Hindlimb muscle (tissue), 1 donor: ENCODE data around the gene FBXW11. TPM values are rescaled to one million over a fixed set of nuclear protein-coding genes. Genes with fewer than 3 reads are reported as not detected.

Experiments used
- DNase-seq: peaks from one replicate; pipeline ENCODE4 v3.0.0-alpha.2; 2013
- polyA plus RNA-seq: library from polyadenylated mRNA; unstranded; fragments of 120-200 nt; gene quantifications from one replicate; pipeline ENCODE4 v1.2.1, GENCODE V29; 2013; ENCODE audit not compliant: insufficient read length

Gene FBXW11
- polyA plus RNA-seq, 1 donor: 34.5 TPM

GRCh38 chr5:172015346-172015745, 8.9 kb upstream of the FBXW11 start:
- no peak for DNase-seq

DNA sequence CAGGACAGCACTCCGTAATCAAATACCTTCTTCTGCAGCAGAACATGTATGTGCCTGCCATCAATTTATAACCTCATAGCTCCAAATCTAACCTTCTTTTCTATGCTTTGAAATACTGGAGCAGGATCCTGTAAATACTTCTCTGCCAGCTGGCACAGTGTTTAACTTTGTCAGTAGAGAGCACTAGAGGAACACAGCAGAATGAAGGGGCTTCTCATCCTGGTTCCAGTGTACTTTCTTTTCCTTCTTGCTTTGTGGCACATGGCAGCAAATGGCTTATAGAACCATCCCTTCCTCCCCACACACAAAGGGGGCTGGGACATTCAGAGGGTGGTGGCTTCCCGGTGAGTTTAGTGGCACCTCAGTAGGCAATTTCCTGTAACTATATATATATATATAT, 3.8 kb upstream of the FBXW11 start:
- DNase-seq: peak; percentile 17

- no peak for DNase-seq
These were observed 3.3 kb upstream of the FBXW11 start for GRCh38 chr5:172009536-172010270.

- no peak for DNase-seq
These were observed 2.3 kb upstream of the FBXW11 start for GRCh38 chr5:172008689-172009141.

DNA sequence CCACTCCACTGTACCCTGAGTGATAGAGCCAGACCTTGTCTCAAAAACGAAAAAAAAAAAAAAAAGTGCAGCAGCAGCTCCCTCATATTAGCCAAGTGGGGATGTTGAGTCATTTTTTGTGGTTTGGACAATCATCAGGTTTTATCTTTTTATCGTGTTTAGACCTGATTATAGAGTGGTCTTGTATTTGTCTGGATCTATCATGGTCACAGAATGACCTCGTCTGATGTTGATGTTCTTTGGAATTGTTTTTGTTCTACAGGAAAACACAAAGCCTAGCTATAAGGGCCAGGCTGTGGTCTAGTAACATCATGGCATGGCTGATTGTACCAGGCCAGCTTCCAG, 1.6 kb upstream of the FBXW11 start:
- no peak for DNase-seq

- DNase-seq: no peak
These were observed 1.0 kb upstream of the FBXW11 start for GRCh38 chr5:172007175-172008110.

GRCh38 chr5:172005708-172006320, 624 bp downstream of the FBXW11 start:
- no peak for DNase-seq

DNA sequence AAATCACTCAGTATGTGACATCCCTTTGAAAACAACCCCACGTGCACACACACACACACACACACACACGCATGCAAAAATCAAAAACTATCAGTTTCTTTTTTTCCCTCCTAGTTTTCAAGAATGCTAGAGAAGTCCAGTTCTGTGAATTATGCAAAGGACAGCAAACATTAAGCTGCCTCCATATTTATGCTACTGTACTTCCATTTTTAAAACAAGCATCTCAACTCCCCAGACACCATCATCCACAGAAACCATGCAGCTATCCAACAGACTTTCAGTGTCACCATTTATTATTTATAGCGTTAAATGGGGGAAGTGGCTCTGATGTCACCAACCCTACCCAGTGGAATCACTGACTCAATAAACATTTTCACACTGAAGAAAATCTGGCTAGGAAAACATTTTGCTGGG, 1.6 kb downstream of the FBXW11 start:
- peak; percentile 15 for DNase-seq

DNA sequence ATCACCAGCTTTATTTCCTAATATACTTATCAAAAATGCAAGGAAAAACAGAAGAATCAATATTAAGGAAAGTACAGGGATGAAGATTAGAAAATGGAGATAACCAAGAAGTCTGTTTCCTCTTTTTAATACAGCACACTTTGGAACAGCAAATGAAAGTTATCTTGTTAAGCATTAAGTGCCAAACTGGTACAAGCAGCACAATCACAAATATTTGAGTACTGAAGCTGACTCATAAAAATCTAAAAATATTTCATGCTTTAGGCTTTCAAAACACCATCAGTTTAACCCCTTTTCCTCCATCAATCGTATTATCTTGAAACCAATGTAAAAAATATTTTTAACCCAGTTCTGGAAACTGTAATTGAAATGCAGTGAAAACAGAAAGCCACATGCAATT, 2.7 kb downstream of the FBXW11 start:
- DNase-seq: no peak

DNA sequence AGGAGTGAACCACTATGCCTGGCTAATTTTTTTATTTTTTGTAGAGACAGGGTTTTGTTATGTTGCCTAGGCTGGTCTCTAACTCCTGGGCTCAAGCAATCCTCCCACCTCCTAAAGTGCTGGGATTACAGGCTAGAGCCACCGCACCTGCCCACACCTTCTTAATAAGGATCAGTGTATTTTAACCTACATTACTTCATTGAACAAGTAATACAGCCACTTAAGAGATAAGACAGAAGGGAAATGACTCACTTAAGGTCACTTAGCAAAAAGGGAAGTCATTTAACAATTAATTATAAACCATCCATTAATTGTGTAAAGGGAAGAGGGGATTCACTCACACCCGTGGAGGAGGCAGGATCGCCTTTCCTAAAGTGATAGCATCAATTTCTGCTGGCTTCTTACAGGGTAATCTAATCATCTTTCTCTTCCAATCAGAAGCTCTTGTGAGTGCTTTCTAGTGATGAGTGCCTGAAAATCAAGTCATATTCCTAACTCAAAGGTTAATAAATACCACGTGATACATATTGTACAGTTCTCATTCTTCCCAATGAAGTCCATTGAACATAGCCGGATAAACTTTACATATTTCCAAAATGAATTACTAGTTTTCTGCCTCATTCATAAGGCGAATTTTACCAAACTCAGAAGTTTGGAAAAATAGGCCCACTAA, 3.5 kb downstream of the FBXW11 start:
- DNase-seq: no peak

- no peak for DNase-seq
These were observed 4.1 kb downstream of the FBXW11 start for GRCh38 chr5:172002310-172002709.

DNA sequence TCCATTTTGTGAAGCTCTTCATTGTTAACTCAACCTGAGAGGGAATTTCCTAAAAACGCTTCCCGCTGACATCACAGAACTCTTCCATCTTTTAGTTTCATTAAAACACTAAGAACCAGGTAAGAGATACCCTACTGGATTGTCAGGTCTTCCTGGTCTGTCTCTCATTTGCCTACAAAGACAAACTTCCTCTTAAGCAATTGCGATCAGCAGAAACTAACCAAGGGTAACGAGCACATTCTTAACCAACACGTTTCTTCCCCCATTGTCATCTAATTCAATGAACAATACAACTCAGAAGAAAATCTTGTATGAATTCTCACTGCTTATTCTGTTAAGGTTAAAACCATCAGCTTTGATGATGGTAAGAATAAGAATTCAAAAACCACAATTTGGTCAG, 6.6 kb downstream of the FBXW11 start:
- no peak for DNase-seq

GRCh38 chr5:171999100-171999499, 7.3 kb downstream of the FBXW11 start:
- DNase-seq: no peak

DNA sequence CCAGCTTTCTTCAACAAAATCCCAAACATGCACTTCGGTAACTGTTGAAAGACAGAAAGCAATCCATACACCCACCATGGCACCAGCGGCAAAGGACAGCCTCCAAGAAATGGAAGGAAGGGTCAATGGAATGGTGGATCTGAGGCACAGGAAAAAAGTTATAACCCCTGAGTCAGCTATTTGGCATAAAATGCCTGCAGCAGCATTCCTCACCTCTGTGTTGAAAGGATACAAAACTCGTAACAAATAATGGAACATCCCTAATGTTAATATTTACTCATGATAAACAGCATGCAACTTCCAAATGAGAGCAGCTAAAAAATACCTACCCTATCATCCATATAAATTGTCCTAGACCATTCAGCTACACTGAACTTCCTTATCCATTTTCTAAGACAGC, 9.4 kb downstream of the FBXW11 start:
- no peak for DNase-seq

GRCh38 chr5:171992813-171993212, 13.6 kb downstream of the FBXW11 start:
- no peak for DNase-seq

DNA sequence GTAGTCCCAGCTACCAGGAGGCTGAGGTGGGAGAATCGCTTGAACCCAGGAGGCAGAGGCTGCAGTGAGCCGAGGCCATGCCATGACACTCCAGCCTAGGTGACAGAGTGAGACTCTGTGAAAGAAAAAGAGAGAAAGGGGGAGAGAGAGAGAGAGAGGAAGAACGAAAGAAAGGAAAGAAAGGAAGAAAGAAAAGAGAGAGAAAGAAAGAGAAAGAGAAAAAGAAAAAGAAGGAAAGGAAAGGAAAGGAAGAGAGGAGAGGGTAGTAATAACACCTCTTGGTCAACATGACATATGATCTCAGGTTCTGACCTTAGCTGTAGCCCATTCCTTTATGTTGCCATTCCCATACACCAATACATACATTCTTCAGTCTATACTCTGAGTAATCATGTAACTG, 14.1 kb downstream of the FBXW11 start:
- DNase-seq: no peak

GRCh38 chr5:171990713-171991015, 15.8 kb downstream of the FBXW11 start:
- no peak for DNase-seq

DNA sequence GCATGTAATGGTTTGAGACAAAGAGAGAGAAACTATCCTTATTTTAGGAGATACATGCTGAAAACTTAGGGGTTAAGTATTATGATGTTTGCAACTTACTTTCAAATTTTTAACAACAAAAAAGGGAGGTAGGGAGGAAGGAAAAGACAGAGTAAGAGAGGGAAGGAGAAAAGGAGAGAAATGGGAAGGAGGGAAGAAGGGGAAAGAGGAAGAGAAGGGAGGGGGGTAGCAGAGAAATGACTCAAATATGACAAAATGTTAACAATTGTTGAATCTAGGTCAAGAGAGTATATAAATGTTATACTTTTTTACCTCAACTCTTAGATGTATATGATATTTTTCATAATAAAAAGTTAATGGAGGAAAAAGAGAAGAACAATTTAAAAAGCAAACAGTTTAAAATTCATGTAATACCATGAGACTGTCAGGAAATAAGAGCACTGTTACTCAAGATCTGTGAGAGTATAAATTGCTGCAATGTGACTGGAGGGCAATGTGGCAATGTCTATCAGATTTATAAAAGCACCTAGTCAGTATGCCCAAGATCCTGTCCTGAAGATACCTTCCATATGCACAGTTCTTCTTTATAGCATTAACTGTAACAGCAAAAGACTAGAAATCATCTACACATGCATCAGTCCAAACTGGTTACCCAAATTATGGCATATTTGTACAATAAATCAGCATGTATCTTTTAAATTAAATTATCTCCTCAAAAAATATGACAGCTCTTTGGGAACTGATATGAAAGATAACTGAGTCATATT, 16.3 kb downstream of the FBXW11 start:
- no peak for DNase-seq

DNA sequence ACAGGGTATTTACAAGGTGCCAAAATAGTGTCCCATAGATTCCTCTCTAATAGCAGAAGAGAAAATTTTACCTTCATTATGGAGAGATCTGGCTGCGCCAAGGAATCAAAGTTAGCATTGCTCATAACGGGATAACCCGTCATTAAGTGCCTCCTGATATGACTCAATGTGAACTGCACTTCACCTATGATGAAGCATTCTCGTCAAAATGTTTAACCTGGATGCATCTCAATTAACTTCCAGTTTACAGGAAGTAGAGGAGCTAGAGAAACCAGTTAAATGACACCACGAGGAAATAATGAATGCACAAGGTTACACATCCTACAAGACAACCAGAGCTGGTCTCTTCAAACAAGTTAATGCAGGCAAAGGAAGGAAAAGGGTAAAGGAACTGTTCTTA, 17.2 kb downstream of the FBXW11 start:
- no peak for DNase-seq

GRCh38 chr5:171986772-171987171, 19.7 kb downstream of the FBXW11 start:
- no peak for DNase-seq

GRCh38 chr5:171984748-171985419, 21.6 kb downstream of the FBXW11 start:
- DNase-seq: no peak

DNA sequence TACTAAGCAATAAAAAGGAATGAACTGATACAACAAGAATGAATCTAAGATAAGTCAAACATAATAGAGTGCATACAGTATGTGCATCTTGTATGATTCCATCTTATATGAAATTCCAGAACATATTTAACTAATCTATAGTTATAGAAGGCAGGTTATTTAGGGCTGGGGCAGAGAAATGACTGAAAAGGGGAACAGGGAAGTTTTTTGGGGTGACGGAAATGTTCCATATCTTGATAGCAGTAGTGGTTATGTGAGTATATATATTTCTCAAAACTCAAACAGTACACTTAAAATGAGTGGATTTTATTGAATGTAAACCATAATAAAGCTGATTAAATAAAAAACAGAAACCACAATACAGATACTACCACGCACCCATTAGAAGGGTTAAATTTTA, 24.6 kb downstream of the FBXW11 start:
- DNase-seq: no peak
